Activated gamma-delta T cell treated with anti-CD3 and anti-CD28 coated beads, Interleukin-2, amount 50 U/mL, for 16 hours (primary cell): Measurements from ENCODE around the gene CAPZB.

ENCODE experiments used
- DNase-seq: peaks from one replicate; pipeline ENCODE4 v3.0.0-alpha.2; 2020; ENCODE audit warnings: low read depth

CAPZB gene

GRCh38 chr1:19448491-19449439, 36.6 kb downstream of the CAPZB start:
- no peak for DNase-seq

DNA sequence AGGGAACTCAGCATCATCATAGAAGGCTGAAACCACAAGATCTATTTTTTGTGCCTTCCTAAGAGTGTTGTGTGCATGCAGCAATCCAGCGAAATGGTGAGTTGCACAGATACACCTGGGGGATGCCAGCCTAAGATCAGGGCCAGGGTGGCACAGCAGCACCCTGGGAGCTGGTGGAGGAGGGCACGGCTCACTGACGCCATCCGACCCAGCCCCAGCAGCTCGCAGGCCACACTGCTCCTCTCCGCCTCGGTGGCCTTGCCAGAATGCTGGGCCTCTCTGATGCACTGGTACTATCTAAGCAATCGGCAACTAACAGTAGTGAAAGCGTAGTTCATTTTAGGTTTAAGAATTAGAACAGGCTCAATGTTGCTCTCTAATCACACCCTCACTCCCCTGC, 37.8 kb downstream of the CAPZB start:
- no peak for DNase-seq

DNA sequence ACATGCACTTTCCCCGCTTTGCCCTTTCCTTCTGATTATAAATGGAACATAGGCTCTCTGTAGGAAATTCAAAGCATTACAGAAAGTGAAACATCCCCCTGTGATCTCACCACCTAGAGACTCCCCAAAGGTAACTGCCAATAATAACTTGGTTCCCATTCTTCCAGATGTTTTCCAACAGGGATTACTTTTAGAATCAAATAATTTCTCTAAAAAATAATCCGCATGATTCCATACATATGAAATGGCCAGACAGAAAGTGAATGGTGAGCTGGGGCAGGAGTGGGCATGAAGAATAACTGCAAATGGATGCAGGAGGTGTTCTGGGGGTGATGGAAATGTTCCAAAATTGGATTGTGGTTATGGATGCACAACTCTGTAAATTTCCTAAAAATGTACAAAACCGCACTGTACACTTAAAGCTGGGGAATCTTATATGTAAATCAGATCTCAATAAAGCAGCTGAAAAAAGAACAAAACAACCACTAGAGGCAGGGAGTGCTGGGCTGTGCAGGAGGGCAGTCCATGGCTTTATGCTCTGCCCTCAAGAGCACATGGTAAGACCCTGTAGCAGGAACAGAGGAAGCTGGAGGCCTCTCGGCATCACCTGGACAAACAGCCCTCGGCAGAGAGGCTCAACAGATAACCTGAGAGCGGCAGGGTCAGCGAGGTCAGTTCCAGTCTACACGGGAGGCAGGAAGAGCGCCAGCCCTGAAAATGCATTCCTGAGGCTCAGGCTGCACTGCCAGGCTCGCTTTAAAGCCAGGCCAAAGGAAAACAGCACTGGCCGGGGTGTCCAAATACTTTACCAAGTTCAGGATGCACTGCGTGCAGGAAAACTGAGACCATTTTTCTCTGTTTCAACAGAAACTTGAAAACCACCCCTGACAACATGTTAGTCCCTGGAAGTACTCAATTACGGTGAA, 39.7 kb downstream of the CAPZB start:
- DNase-seq: no peak

DNA sequence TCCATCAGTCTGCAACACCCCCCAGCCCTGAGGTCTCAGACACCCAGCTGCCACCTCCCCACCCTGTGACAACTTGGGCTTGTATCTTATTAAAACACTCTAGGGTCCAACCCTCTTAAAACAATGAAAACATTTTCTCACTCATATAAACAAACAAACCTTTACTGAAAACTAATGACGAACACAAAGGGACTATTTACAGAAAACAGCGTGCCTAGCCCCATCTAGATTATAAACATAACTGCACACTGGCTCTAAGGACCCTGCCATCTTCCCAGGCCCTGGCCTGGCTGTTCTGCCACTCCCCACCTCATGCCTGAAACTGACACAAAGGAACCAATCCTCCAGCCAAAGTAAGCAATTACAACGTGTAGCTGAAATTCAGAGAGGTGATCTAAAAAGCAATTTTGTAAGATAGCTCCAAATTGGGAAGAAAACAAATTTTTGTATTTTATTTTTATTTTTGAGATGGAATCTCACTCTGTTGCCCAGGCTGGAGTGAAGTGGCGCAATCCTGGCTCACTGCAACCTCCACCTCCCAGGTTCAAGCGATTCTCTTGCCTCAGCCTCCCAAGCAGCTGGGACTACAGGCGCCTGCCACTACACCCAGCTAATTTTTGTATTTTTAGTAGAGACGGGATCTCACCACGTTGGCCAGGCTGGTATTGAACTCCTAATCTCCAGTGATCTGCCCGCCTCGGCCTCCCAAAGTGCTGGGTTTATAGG, 40.9 kb downstream of the CAPZB start:
- no peak for DNase-seq

DNA sequence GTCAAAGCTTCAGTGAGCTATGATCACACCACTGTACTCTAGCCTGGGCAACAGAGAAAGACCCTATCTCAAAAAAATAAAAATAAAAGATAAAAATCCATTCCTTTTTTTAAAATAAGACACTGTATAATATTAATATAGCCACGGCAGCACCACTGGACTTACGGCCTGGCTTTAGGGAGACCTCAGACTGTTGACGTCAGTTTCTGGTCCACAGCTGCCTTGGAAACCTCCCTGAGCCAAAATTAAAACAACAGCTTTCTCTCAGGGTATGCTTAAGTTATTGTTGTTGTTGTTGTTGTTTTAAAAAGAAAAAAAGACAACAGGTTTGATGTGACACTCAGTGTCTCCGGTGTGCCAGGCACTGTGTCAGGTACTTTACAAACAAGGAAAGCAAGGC, 42.0 kb downstream of the CAPZB start:
- no peak for DNase-seq

GRCh38 chr1:19442154-19443096, 42.9 kb downstream of the CAPZB start:
- DNase-seq: no peak

- no peak for DNase-seq
Observed at GRCh38 chr1:19441048-19441780, 44.1 kb downstream of the CAPZB start.

DNA sequence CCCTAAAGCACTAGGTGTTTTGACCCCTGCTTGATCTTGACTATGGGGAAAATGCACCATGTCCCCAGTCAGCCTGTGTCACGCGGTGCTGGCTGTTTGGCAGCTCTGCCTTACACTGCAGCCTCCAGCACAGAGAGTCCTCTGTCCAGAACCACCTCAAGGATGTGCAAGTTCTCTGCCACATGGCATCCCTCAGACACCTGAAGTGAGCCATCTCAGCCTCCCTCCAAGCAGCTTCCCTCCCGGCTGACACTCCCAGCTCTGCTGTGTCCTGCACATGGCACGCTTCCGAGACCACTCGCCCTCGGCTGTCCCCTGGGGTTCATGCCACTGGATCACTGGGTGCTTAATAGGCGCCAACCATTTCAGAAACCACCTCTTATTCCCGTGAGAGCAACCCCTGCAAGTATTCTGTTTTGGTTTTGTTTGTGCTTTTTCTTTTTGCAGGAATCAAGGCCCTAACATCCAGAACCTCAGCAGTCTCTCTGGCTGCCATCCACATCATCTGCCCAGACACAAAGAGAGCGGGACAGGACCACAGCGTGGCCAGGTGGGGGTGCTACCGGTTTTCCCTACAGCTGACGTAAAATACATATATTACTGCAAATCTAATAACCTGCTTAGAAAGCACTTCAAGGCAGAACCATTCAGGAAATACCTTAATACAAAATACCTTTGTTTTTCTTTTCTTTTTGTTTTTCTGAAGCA, 45.7 kb downstream of the CAPZB start:
- DNase-seq: no peak

GRCh38 chr1:19438516-19439195, 46.7 kb downstream of the CAPZB start:
- no peak for DNase-seq

DNA sequence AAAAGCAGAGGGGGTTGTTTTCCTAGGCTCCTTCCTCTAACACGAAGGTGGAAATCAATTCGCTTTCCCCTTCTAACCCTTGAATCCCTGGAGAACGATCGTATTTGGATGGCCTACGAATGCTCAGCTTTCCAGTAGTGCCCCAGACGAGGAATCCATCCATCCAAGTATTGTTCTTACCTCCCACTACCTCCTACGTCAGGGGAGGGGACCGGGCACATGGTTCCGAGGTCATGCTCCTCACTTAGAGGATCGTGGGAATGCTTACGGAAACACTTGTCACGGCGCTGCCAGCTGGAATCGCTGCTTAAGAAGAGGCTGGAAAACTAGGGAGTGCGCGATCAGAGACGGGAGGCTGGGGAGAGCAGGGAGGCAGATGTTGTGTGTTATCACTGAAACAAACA, 47.4 kb downstream of the CAPZB start:
- DNase-seq: no peak

DNA sequence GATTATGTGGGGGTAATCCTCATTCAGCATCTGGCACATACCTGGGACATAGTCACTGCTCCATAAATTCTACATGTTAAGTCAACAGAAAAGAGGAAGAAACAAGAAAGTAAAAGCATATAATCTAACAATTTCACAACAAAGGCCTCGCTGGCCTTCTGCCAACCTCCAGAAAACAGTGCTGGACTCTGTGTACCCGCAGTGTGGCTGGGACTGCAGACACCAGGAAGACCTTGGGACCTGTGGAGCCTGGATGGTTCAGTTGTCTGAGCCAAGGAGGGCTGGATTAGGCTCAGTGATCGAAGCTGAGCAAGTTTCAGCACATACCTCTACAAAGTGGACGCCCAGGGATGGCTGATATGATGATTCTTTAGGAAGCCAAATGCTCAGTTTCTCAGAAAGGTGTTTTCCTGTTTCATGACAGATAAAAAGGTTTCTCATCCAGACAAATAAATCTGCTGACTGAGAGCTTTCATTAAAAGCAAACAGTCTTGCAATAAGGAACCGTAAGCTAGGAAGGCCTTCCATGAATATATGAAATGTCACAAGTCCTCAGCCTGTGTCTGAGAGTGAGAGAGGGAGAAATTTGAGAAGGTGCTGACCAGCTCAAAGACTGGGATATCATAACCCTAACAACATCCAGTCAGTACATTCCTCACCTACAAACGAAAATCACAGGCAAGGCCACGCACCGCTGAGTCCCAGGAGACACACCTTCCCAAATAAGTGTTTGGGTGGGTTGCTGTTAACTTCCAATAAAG, 48.4 kb downstream of the CAPZB start:
- DNase-seq: no peak

DNA sequence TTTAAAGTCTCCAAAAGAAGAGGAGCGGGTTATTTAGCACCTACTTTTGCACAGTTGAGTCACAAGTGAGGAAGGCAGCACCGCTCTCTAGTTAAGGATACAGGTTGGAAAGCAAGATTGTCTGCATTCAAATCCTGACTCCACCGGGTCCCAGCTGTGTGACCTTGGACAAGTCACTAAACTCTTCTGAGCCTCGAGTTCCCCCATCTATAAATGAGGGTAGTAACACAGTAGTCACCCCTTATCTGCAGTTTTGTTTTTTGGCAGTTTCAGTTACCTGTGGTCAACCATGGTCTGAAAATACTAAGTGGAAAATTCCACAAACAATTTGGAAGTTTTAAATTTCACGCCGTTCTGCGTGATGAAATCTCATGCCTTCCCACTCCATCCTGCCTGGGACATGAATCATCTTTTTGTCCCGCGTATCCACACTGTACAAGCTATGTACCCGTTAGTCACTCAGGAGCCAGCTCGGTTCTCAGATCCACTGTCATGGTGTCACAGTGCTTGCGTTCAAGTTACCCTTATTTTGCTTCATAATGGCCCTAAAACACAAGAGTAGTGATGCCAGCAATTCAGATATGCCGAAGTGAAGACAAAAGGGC, 49.4 kb downstream of the CAPZB start:
- no peak for DNase-seq

GRCh38 chr1:19435181-19435580, 50.2 kb downstream of the CAPZB start:
- DNase-seq: no peak

- DNase-seq: no peak
Observed at GRCh38 chr1:19433719-19433998, 51.7 kb downstream of the CAPZB start.

- no peak for DNase-seq
Observed at GRCh38 chr1:19432943-19433718, 52.2 kb downstream of the CAPZB start.

- DNase-seq: no peak
Observed at GRCh38 chr1:19430121-19431068, 54.9 kb downstream of the CAPZB start.
